Mesendoderm (in vitro differentiated cells): Measurements from ENCODE around the gene RIC1.

Source experiments
- DNase-seq: peaks from one replicate; pipeline ENCODE4 v3.0.0; 2013
- H2AK5ac ChIP-seq: 2 replicates; pipeline ENCODE4 v1.6.1; 2013; ENCODE audit warnings: low read length, inconsistent platforms
- H2BK120ac ChIP-seq: 2 replicates; pipeline ENCODE4 v1.6.1; 2013; ENCODE audit warnings: low read depth, mild to moderate bottlenecking, low read length, moderate library complexity, mixed read lengths
- H2BK15ac ChIP-seq: replicated peaks from 2 replicates; pipeline ENCODE4 v1.6.1; 2013; ENCODE audit warnings: low read depth, mild to moderate bottlenecking, moderate library complexity
- H2BK5ac ChIP-seq: 2 replicates; pipeline ENCODE4 v1.6.1; 2013; ENCODE audit warnings: low read length, inconsistent platforms
- H3K18ac ChIP-seq: 2 replicates; pipeline ENCODE4 v1.6.1; 2013; ENCODE audit warnings: mild to moderate bottlenecking, low read length, mixed read lengths
- H3K23ac ChIP-seq: one replicate; pipeline ENCODE4 v1.6.1; 2013; ENCODE audit warnings: low read length
- H3K27ac ChIP-seq: 2 replicates; pipeline ENCODE4 v1.5.1; 2013; ENCODE audit warnings: low read depth, mild to moderate bottlenecking, inconsistent platforms, low read length, moderate library complexity
- H3K27me3 ChIP-seq: 2 replicates; pipeline ENCODE4 v1.6.1; 2013; ENCODE audit warnings: low read length, control low read depth, mild to moderate bottlenecking, inconsistent platforms; ENCODE audit not compliant: insufficient read depth, poor library complexity
- H3K36me3 ChIP-seq: 2 replicates; pipeline ENCODE4 v1.6.1; 2013; ENCODE audit warnings: low read length, inconsistent platforms; ENCODE audit not compliant: control insufficient read depth, insufficient read depth
- H3K4ac ChIP-seq: one replicate; pipeline ENCODE4 v1.6.1; 2013; ENCODE audit warnings: low read depth, mild to moderate bottlenecking, low read length, moderate library complexity
- H3K4me1 ChIP-seq: 2 replicates; pipeline ENCODE4 v1.6.1; 2013; ENCODE audit warnings: low read depth, low read length, inconsistent platforms; ENCODE audit not compliant: control insufficient read depth
- H3K4me2 ChIP-seq: 2 replicates; pipeline ENCODE4 v1.6.1; 2013; ENCODE audit warnings: low read length
- H3K4me3 ChIP-seq: 2 replicates; pipeline ENCODE4 v1.5.1; 2013; ENCODE audit warnings: mild to moderate bottlenecking, low read length
- H3K56ac ChIP-seq: one replicate; pipeline ENCODE4 v1.6.1; 2013; ENCODE audit warnings: low read length
- H3K79me1 ChIP-seq: 2 replicates; pipeline ENCODE4 v1.6.1; 2013; ENCODE audit warnings: low read length, inconsistent platforms
- H3K79me2 ChIP-seq: 2 replicates; pipeline ENCODE4 v1.6.1; 2013; ENCODE audit warnings: mild to moderate bottlenecking, low read length; ENCODE audit not compliant: control insufficient read depth, insufficient read depth
- H3K9ac ChIP-seq: 2 replicates; pipeline ENCODE4 v1.6.1; 2013; ENCODE audit warnings: low read length, inconsistent platforms
- H4K5ac ChIP-seq: one replicate; pipeline ENCODE4 v1.6.1; 2013; ENCODE audit warnings: low read length
- H4K8ac ChIP-seq: one replicate; pipeline ENCODE4 v1.6.1; 2013; ENCODE audit warnings: low read depth, mild to moderate bottlenecking, control low read depth, low read length, moderate library complexity
- WGBS: extraction: QIAGEN DNeasy Blood & Tissue Kit; methylation state at CpG from one replicate; pipeline ENCODE4 v1.1.7; 2013; ENCODE audit warnings: low lambda C conversion rate, missing lambda C conversion rate; ENCODE audit not compliant: insufficient coverage; ENCODE audit errors: extremely low coverage; 5-methylcytosine and 5-hydroxymethylcytosine counted together

RIC1 gene

DNA sequence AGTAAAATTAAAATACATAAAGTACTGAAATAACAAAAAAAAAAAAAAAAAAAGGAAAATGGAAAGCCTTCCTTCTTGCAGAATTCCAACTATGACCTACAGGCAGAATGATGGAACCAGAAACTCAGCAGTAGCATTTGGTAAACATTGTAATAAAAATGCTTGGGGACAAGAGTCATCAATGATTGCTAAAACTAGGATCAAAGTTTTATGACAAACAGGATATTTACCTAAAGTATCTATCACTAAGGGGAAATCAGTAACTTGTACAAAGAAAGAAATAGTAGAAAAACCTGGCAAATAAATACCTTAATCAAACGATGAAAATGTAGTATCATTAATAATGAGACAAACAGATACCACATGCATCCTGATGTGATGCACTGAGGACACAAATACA lies 186.6 kb downstream of the RIC1 start:
- Histone ChIP-seq H2BK15ac (no peak overlapping the region), H3K4me1 (no peaks in the 10 kb centered on the region), H3K27me3 (no peaks in the 10 kb centered on the region), H3K36me3 (no peaks in the 10 kb centered on the region), H3K4me2 (no peak overlapping the region), H4K8ac (no peak overlapping the region), H3K4me3 (no peak overlapping the region), H3K27ac (no peak overlapping the region), H3K79me1 (no peaks in the 10 kb centered on the region), H3K4ac (no peak overlapping the region), H2AK5ac (no peak overlapping the region), H3K23ac (no peak overlapping the region), H4K5ac (no peak overlapping the region), H3K9ac (no peak overlapping the region), H3K79me2 (no peaks in the 10 kb centered on the region), H2BK120ac (no peak overlapping the region), H3K56ac (no peak overlapping the region), H3K18ac (no peak overlapping the region), H2BK5ac (no peak overlapping the region)
- no peak for DNase-seq
- no CpG with 5 or more reads among the region's 1 CpG for WGBS

DNA sequence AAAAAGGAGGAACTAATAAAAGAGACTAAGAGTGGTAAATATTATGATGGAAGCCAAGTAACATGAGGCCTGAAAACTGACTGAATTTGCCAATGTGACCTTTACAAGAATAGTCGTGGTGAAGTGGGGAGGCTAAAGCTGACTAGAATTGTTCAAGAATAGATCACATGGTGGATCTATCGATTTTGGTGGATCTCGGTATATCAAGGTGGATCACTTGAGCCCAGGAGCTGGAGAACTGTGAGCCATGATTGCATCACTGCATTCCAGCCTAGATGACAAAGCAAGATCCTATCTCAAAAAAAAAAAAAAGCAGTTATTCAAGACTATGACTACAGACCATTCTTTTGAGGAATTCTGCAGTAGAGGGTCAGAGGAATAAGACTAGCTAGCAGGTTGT lies 189.0 kb downstream of the RIC1 start:
- Histone ChIP-seq H3K56ac (no peak overlapping the region), H3K27me3 (no peaks in the 10 kb centered on the region), H3K27ac (no peak overlapping the region), H2BK120ac (no peak overlapping the region), H3K4me3 (no peak overlapping the region), H3K18ac (no peak overlapping the region), H3K36me3 (no peaks in the 10 kb centered on the region), H2BK5ac (no peak overlapping the region), H3K23ac (no peak overlapping the region), H2AK5ac (no peak overlapping the region), H3K79me2 (no peaks in the 10 kb centered on the region), H4K5ac (no peak overlapping the region), H3K4me2 (no peak overlapping the region), H4K8ac (no peak overlapping the region), H2BK15ac (no peak overlapping the region), H3K4me1 (no peaks in the 10 kb centered on the region), H3K4ac (no peak overlapping the region), H3K9ac (no peak overlapping the region), H3K79me1 (no peaks in the 10 kb centered on the region)
- DNase-seq: peak; percentile 88
- no CpG with 5 or more reads among the region's 3 CpGs for WGBS

DNA sequence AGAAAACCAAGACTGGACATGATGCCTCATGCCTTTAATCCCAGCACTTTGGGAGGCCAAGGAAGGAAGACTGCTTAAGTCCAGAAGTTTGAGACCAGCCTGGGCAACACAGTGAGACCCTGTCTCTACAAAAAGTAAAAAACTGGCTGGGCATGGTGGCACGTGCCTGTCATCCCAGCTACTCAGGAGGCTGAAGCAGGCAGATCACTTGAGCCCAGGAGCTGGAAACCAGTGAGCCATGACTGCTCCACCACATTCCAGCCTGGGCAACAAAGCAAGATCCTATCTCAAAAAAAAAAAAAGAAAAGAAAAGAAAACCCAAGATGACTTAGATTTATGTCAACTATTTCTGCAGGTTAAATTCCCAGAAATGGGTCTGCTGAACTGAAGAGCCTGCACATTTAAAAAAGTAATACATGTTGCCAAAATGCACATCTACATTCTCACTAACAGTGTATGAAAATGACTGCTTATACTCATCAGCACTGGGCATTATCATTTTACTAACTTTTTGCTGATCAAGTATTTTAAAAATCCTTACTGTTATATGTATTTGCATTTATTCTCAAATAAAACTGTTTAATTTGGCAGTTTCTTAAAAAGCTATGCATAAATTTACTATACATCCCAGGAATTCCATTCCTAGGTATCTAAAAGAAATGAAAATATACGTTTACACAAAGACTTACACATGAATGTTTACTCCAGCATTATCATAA lies 189.7 kb downstream of the RIC1 start:
- H3K9ac ChIP-seq: no peak overlapping the region
- H3K4me3 ChIP-seq: no peak overlapping the region
- no peaks in the 10 kb centered on the region for H3K79me2 ChIP-seq
- no peak overlapping the region for H4K8ac ChIP-seq
- H3K27me3 ChIP-seq: no peaks in the 10 kb centered on the region
- WGBS: no CpG with 5 or more reads among the region's 2 CpGs
- H3K23ac ChIP-seq: no peak overlapping the region
- no peak overlapping the region for H3K4me2 ChIP-seq
- H3K36me3 ChIP-seq: no peaks in the 10 kb centered on the region
- H2BK5ac ChIP-seq: no peak overlapping the region
- no peak overlapping the region for H4K5ac ChIP-seq
- no peak overlapping the region for H3K27ac ChIP-seq
- no peak overlapping the region for H3K18ac ChIP-seq
- DNase-seq: no peak
- H3K56ac ChIP-seq: no peak overlapping the region
- H3K79me1 ChIP-seq: no peaks in the 10 kb centered on the region
- no peaks in the 10 kb centered on the region for H3K4me1 ChIP-seq
- H2BK15ac ChIP-seq: no peak overlapping the region
- H2BK120ac ChIP-seq: no peak overlapping the region
- no peak overlapping the region for H3K4ac ChIP-seq
- no peak overlapping the region for H2AK5ac ChIP-seq

DNA sequence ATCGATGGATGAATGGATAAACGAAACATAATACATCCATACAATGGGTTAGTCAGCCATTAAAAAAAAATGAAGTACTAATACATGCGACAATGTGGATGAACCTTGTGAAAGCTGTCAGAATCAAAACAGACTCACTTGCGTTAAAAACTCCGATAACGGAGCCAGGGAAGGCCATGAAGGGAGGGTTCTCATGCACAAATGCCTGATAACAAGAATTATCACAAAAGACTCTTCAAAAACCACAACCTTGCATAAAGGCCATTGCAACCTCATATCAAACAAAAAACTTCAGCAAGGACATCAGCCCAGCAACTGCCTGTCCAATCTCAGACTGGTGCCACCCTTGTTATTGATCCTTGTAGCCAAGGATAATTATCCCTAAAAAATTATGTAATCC lies 190.3 kb downstream of the RIC1 start:
- no peak overlapping the region for H3K4ac ChIP-seq
- no peak overlapping the region for H4K5ac ChIP-seq
- no peak overlapping the region for H3K18ac ChIP-seq
- no peak overlapping the region for H2BK5ac ChIP-seq
- no CpG with 5 or more reads among the region's 6 CpGs for WGBS
- H3K4me1 ChIP-seq: no peaks in the 10 kb centered on the region
- H3K9ac ChIP-seq: no peak overlapping the region
- H3K4me2 ChIP-seq: no peak overlapping the region
- no peak overlapping the region for H3K23ac ChIP-seq
- H3K56ac ChIP-seq: no peak overlapping the region
- H2BK120ac ChIP-seq: no peak overlapping the region
- no peak overlapping the region for H3K27ac ChIP-seq
- no peak overlapping the region for H2AK5ac ChIP-seq
- no peak overlapping the region for H3K4me3 ChIP-seq
- no peak overlapping the region for H4K8ac ChIP-seq
- no peak overlapping the region for H2BK15ac ChIP-seq
- H3K79me2 ChIP-seq: no peaks in the 10 kb centered on the region
- H3K27me3 ChIP-seq: no peaks in the 10 kb centered on the region
- no peak for DNase-seq
- no peaks in the 10 kb centered on the region for H3K36me3 ChIP-seq
- no peaks in the 10 kb centered on the region for H3K79me1 ChIP-seq

DNA sequence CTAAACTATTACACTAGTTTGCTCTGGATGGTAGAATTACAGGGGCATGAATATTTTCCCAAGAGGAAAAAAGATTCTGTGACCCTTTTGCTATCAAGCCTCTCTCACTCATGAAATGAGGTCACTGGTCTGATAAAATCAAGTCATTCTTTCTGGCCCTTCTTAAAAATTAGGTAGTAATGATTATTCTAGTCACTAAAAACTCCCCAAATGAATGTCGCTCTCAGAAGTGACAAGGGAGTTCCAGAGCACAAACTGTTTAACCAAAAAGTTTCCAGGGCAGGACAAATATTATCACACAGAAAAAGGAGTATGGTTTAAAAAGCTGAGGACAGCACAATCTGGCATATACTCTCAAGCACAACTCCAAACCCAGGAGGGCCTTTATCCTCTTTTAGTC lies 191.5 kb downstream of the RIC1 start:
- Histone ChIP-seq H3K4me3 (no peak overlapping the region), H3K27me3 (no peaks in the 10 kb centered on the region), H2AK5ac (no peak overlapping the region), H3K79me2 (no peaks in the 10 kb centered on the region), H3K4ac (no peak overlapping the region), H4K5ac (no peak overlapping the region), H3K18ac (no peak overlapping the region), H2BK120ac (no peak overlapping the region), H3K27ac (no peak overlapping the region), H3K4me1 (no peaks in the 10 kb centered on the region), H2BK15ac (no peak overlapping the region), H3K79me1 (no peaks in the 10 kb centered on the region), H3K36me3 (no peaks in the 10 kb centered on the region), H2BK5ac (no peak overlapping the region), H3K9ac (no peak overlapping the region), H3K56ac (no peak overlapping the region), H4K8ac (no peak overlapping the region), H3K23ac (no peak overlapping the region), H3K4me2 (no peak overlapping the region)
- DNase-seq: no peak
- no CpG with 5 or more reads among the region's 1 CpG for WGBS

DNA sequence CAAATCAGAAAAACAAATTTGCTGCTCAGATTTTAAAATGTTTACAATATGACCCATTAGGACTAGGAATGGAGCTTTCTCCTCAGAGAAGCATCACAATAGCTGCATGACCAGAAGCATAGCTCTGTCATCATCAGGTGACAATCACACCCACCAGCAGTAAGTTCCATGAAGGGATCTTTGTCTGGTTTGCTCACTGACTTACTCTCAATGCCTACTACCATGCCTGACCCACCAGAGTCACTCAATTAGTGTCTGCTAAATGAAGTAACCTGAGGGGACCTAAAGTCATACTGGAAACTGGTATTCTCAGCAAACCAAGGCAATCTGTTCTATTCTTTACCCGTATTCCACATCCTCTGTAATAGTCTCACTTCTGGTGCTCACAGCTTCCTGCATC lies 196.3 kb downstream of the RIC1 start:
- WGBS: no CpG with 5 or more reads among the region's 1 CpG
- no peaks in the 10 kb centered on the region for H3K36me3 ChIP-seq

More for the DNA sequence above, 196.3 kb downstream of the RIC1 start:
- Histone ChIP-seq H3K9ac (no peak overlapping the region), H3K4me1 (no peaks in the 10 kb centered on the region), H3K4me2 (no peak overlapping the region), H4K5ac (no peak overlapping the region), H3K23ac (no peak overlapping the region), H3K4ac (no peak overlapping the region), H3K27me3 (no peaks in the 10 kb centered on the region), H2AK5ac (no peak overlapping the region), H3K79me1 (no peaks in the 10 kb centered on the region), H3K18ac (no peak overlapping the region), H2BK15ac (no peak overlapping the region), H2BK120ac (no peak overlapping the region), H3K56ac (no peak overlapping the region), H2BK5ac (no peak overlapping the region), H3K79me2 (no peaks in the 10 kb centered on the region), H3K27ac (no peak overlapping the region), H3K4me3 (no peak overlapping the region), H4K8ac (no peak overlapping the region)
- no peak for DNase-seq
